ENCODE measurements around the gene PNISR.

The PNISR gene

GRCh38 chr6:99349171-99350141 is 75.7 kb downstream of the PNISR start, which contains the start of gene FAXC:
FAXC (minus strand) TSS chr6:99349674; CDS start chr6:99349372, 302 bp downstream.
- in situ Hi-C loops (cut with HindIII; ENCODE audit: low pct_ligation_motif_present, low pct_unique_long_range_greater_than_20kb, low sequenced_read_pairs) = no loop called here
- DNase-seq = peak; percentile 50

- in situ Hi-C loops (cut with HindIII; ENCODE audit: low pct_ligation_motif_present, low pct_unique_long_range_greater_than_20kb, low sequenced_read_pairs) = no loop called here
- peak; percentile 18 for DNase-seq
Observed at GRCh38 chr6:99348288-99349170, 76.6 kb downstream of the PNISR start.

Data from ACHN (cell line).